DMS153 treated with DMSO at 0.1 percent for 48 hours (cell line): Measurements from ENCODE around the gene PLEKHF1.
"Not testable (repeated sequence)": the region's sequence is repeated elsewhere in the genome, so short reads cannot be mapped to it uniquely, and the experiment has no call there.

Experiments used
- DNase-seq: peaks from one replicate; lab custom pipeline; 2025; ENCODE audit not compliant: unreplicated experiment; lab: John Stamatoyannopoulos, UW

The PLEKHF1 gene

GRCh38 chr19:29697523-29698261, 32.4 kb downstream of the PLEKHF1 start:
- DNase-seq: no peak

- no peak for DNase-seq
Measured at GRCh38 chr19:29699861-29700260, 34.6 kb downstream of the PLEKHF1 start.

- no peak for DNase-seq
Measured at GRCh38 chr19:29700498-29700897, 35.2 kb downstream of the PLEKHF1 start.

GRCh38 chr19:29702161-29702962, 37.1 kb downstream of the PLEKHF1 start:
- DNase-seq: no peak

GRCh38 chr19:29702963-29703320, 37.7 kb downstream of the PLEKHF1 start:
- DNase-seq: no peak

GRCh38 chr19:29704562-29705558, 39.6 kb downstream of the PLEKHF1 start:
- DNase-seq: no peak

- DNase-seq: no peak
Measured at GRCh38 chr19:29705706-29706105, 40.4 kb downstream of the PLEKHF1 start.

GRCh38 chr19:29706635-29707034, 41.4 kb downstream of the PLEKHF1 start:
- DNase-seq: no peak

GRCh38 chr19:29708554-29709439, 43.5 kb downstream of the PLEKHF1 start:
- DNase-seq: no peak

- not testable (repeated sequence) for DNase-seq
Measured at GRCh38 chr19:29709440-29709798, 44.2 kb downstream of the PLEKHF1 start.

- no peak for DNase-seq
Measured at GRCh38 chr19:29711584-29712132, 46.4 kb downstream of the PLEKHF1 start.

GRCh38 chr19:29712744-29713516, 47.7 kb downstream of the PLEKHF1 start:
- DNase-seq: no peak

GRCh38 chr19:29714371-29714952, 49.2 kb downstream of the PLEKHF1 start:
- DNase-seq: no peak

GRCh38 chr19:29714953-29715700, 49.9 kb downstream of the PLEKHF1 start, which contains the start of gene C19orf12:
Gene C19orf12 (minus strand): TSS chr19:29715261. CDS start chr19:29708413, 6,848 bp downstream.
- DNase-seq: no peak

GRCh38 chr19:29715701-29716581, 50.7 kb downstream of the PLEKHF1 start:
- DNase-seq: no peak

GRCh38 chr19:29717051-29717450, 51.8 kb downstream of the PLEKHF1 start:
- no peak for DNase-seq

- DNase-seq: no peak
Measured at GRCh38 chr19:29724102-29724641, 58.9 kb downstream of the PLEKHF1 start.
